ENCODE data around the gene C3orf18. TPM values are rescaled to one million over a fixed set of nuclear protein-coding genes. Genes with fewer than 3 reads are reported as not detected.

Gene C3orf18
- total and polyA plus RNA-seq, 7 donors = 7.3 to 30.1 (median 17.0) TPM

DNA sequence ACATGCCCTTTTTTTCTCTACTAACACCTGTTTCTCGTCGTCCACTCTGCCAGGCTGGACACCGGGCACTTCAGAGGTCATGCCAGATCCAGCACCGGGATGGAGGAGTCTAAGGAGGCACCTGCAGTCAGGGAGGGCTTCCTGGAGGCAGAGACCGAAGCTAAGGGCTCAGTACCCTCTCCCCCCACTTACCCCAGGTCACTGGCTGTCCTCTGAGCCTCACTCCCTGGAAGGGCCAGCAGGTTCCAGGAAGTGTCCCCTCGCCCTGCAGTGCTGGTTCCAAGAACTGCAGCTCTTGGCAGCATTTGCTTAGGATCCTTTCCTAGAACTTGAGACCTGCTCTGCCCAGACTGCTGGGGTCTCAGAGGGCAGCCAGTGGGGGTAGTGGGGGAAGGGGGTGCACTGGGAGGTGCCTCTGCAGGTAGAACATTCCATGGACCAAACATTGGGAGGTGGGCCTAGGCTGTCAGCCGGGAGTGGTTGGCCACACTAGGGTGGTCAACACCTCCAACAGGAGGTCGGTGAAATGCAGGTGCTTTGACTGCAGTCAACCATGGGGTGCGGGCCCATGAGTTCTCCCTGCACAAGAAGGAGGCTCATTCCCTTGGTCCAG lies 32.7 kb upstream of the C3orf18 start:
- Histone ChIP-seq H3K4me3 (no peak overlapping the region), H3K27me3 (ENCODE audit: insufficient read depth in 3 of 3, low read length in 2 of 3) (no peaks in the 10 kb centered on the region), H3K36me3 (ENCODE audit: insufficient read depth in 1 of 2, low read depth in 1 of 2) (peaks cover 3 to 5% of the 10 kb centered on the region in 2 donors), H3K4me1 (peaks cover 50% of the 10 kb centered on the region), H3K9me3 (no peaks in the 10 kb centered on the region), H3K27ac (peak overlapping the region; percentile 91)
- WGBS, 3 donors = 35 to 50% (median 44%) methylated on average over 9 of the region's 9 CpGs
- peak in 1 of 2 donors; percentile 63 for DNase-seq
- TF ChIP-seq, protein P1, sequence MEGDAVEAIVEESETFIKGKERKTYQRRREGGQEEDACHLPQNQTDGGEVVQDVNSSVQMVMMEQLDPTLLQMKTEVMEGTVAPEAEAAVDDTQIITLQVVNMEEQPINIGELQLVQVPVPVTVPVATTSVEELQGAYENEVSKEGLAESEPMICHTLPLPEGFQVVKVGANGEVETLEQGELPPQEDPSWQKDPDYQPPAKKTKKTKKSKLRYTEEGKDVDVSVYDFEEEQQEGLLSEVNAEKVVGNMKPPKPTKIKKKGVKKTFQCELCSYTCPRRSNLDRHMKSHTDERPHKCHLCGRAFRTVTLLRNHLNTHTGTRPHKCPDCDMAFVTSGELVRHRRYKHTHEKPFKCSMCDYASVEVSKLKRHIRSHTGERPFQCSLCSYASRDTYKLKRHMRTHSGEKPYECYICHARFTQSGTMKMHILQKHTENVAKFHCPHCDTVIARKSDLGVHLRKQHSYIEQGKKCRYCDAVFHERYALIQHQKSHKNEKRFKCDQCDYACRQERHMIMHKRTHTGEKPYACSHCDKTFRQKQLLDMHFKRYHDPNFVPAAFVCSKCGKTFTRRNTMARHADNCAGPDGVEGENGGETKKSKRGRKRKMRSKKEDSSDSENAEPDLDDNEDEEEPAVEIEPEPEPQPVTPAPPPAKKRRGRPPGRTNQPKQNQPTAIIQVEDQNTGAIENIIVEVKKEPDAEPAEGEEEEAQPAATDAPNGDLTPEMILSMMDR (IDR thresholded peaks at IDR 0.05) = no peak
- intact Hi-C loops (cut with DNase I) = loop anchor here in 1 of 2 donors (2.0 kb wide), 1 partner anchor 15 kb away; no protein-coding TSS in a partner anchor
- no peak for ATAC-seq

DNA sequence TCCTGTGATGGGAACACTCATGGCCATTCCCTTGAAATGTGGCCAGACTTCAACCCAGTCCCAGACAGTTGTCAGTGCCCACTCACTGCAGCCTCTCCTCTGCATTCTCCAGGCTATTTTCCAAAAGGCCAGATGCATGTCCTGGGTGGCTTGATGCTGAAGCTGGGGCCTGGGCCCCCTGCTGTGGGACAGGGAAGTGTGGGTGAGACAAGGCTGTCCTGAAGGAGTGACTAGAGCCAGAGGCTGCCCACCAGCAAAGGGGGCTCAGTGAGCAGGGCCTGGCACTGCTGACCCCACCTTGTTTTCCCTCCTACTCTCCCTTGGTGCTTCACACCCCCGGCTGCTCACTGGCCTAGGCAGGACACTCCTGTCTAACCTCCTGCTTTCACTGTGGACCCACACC lies 32.2 kb upstream of the C3orf18 start:
- WGBS, 3 donors = 46 to 75% (median 49%) methylated on average over 1 of the region's 1 CpG
- ATAC-seq (no peak), DNase-seq (no peak)
- Histone ChIP-seq H3K9me3 (no peaks in the 10 kb centered on the region), H3K4me1 (peaks cover 46% of the 10 kb centered on the region), H3K4me3 (no peak overlapping the region), H3K27me3 (ENCODE audit: insufficient read depth in 3 of 3, low read length in 2 of 3) (no peaks in the 10 kb centered on the region), H3K36me3 (ENCODE audit: insufficient read depth in 1 of 2, low read depth in 1 of 2) (peaks cover 1 to 5% of the 10 kb centered on the region in 2 donors), H3K27ac (peak overlapping the region; percentile 91)
- TF ChIP-seq, protein P1 (IDR thresholded peaks at IDR 0.05) = no peak
- intact Hi-C loops (cut with DNase I) = loop anchor here in 1 of 2 donors (2.0 kb wide), 1 partner anchor 15 kb away; no protein-coding TSS in a partner anchor

DNA sequence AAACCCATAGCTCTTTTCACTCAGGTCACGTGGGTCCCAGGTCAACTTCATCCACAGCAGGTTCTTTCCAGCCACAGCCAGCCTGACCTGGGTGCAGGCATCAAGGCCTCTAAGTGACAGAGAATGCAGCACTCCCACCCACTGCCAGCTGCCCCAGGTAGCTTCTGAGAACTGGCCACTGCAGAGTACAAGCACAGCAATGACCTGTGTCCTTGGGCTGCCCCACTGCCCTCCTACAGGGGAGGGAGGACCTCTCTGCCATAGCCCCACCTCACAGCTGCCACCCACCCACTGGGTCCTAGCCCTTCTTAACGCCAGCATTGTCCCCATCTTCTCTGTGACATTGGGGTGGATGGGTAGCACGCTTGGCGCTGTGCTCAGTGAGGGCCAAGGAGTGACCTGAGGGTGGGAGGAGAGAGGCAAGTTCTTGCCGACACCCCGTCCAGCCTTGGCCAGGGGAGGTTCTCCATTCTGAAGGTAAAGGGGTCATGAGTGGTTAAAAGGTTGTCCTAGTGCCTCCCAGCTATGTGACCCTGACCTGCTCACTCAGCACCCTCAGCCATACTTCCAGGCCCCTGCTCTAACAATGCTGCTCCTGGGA lies 31.7 kb upstream of the C3orf18 start:
- no peak overlapping the region for H3K4me3 ChIP-seq
- H3K4me1 ChIP-seq = peaks cover 41% of the 10 kb centered on the region
- TF ChIP-seq, protein P1 (IDR thresholded peaks at IDR 0.05) = no peak
- DNase-seq (no peak), ATAC-seq (no peak)
- H3K27me3 ChIP-seq (ENCODE audit: insufficient read depth in 3 of 3, low read length in 2 of 3) = no peaks in the 10 kb centered on the region
- H3K36me3 ChIP-seq (ENCODE audit: insufficient read depth in 1 of 2, low read depth in 1 of 2) = no peaks in the 10 kb centered on the region
- intact Hi-C loops (cut with DNase I) = no loop called here
- WGBS, 3 donors = 73 to 84% (median 75%) methylated on average over 6 of the region's 6 CpGs
- H3K27ac ChIP-seq = peak overlapping the region; percentile 91
- no peaks in the 10 kb centered on the region for H3K9me3 ChIP-seq

DNA sequence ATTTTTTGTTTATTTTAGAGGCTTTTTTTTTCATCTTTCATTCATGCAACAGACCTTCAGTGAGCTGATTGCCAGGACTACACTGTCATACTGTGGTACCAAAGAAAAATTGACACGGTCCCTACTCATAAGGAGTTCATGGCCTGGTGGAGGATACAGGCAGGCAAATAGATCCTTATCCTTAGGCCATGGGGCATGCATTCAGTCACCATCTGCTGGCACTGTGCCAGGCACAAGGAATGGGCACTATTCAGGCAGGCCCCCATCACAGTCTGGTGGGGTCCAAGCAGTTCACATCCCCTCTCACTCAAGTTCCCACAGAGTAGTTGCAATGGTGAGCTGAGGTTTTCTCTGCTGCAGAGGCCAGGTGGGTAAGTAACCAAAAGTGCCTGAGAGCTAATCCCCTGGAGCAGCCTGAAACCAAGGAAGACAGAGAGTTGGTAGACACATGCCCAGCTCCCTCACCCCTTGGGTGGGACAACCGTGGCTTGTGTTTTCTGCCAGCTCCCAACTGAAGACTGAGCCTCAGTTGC lies 26.8 kb upstream of the C3orf18 start:
- no peak overlapping the region for H3K27ac ChIP-seq
- DNase-seq (peak in 1 of 2 donors; percentile 55), ATAC-seq (peak in 1 of 4 donors; percentile 19)
- H3K9me3 ChIP-seq = no peaks in the 10 kb centered on the region
- intact Hi-C loops (cut with DNase I) = no loop called here
- H3K27me3 ChIP-seq (ENCODE audit: insufficient read depth in 3 of 3, low read length in 2 of 3) = no peaks in the 10 kb centered on the region
- TF ChIP-seq, protein P1 (IDR thresholded peaks at IDR 0.05) = no peak
- H3K36me3 ChIP-seq (ENCODE audit: insufficient read depth in 1 of 2, low read depth in 1 of 2) = no peaks in the 10 kb centered on the region
- WGBS, 3 donors = 9 to 26% (median 14%) methylated on average over 2 of the region's 2 CpGs
- peaks cover 16% of the 10 kb centered on the region for H3K4me1 ChIP-seq
- H3K4me3 ChIP-seq = no peak overlapping the region

All from psoas muscle (tissue), 8 donors.